PC-3 (cell line): ENCODE results near the gene SLC39A11. TPM values are rescaled to one million over a fixed set of nuclear protein-coding genes. Genes with fewer than 3 reads are reported as not detected.
A peak's percentile ranks its signal among the peaks of the same experiment; 100 is the strongest.

Experiments
- ATAC-seq: fragments of 200-7000 bp; cut with Tn5 transposase; 2 replicates; pipeline ENCODE4 v1.9.1; 2020; ENCODE audit warnings: mild to moderate bottlenecking, moderate library complexity
- Bru-seq: library from RNA; stranded (reverse); fragments of 400-500 nt; gene quantifications from one replicate; lab custom pipeline; 2021; lab: Mats Ljungman, UMichigan
- BruChase-seq, 2 experiments: library from RNA; stranded (reverse); fragments of 400-500 nt; gene quantifications; one replicate each; lab custom pipeline; 2021; lab: Mats Ljungman, UMichigan
- BruUV-seq: library from RNA; stranded (reverse); fragments of 400-500 nt; replicated peaks from 2 replicates; lab custom pipeline; 2021; lab: Mats Ljungman, UMichigan
- CTCF ChIA-PET: fragments of 300-600 bp; sonication (Branson Sonifier 250); formaldehyde crosslinking; loops from one replicate; lab custom pipeline; 2022; ENCODE audit warnings: antibody characterized with exemption; lab: Charles Lee
- POLR2A ChIA-PET: fragments of 300-600 bp; sonication (Branson Sonifier 250); formaldehyde crosslinking; loops from one replicate; lab custom pipeline; 2022; ENCODE audit warnings: antibody characterized with exemption; ENCODE audit not compliant: unreplicated experiment; lab: Charles Lee
- DNase-seq: peaks from one replicate; pipeline ENCODE4 v3.0.0-alpha.2; 2015
- H2AFZ ChIP-seq: fragments of 300-600 bp; sonication (generic); 2 replicates; pipeline ENCODE4 v1.6.0; 2016; ENCODE audit warnings: antibody characterized with exemption, low read length
- H3F3A ChIP-seq: fragments of 300-600 bp; sonication (generic); one replicate; pipeline ENCODE4 v1.6.0; 2017; ENCODE audit warnings: antibody characterized with exemption, low read length, control low read depth, mild to moderate bottlenecking; ENCODE audit not compliant: unreplicated experiment
- H3K27ac ChIP-seq: fragments of 300-600 bp; sonication (generic); 2 replicates; pipeline ENCODE4 v1.5.1; 2016; ENCODE audit warnings: mild to moderate bottlenecking, low read length
- H3K27me3 ChIP-seq: fragments of 300-600 bp; sonication (generic); 2 replicates; pipeline ENCODE4 v1.6.1; 2016; ENCODE audit warnings: low read length, mixed read lengths
- H3K36me3 ChIP-seq: fragments of 300-600 bp; sonication (generic); 2 replicates; pipeline ENCODE4 v1.6.1; 2016; ENCODE audit warnings: low read depth, mixed run types, low read length, mixed read lengths
- H3K4me1 ChIP-seq: fragments of 300-600 bp; sonication (generic); 2 replicates; pipeline ENCODE4 v1.5.1; 2016; ENCODE audit warnings: low read length; ENCODE audit not compliant: insufficient read depth
- H3K4me2 ChIP-seq: fragments of 300-600 bp; sonication (generic); 2 replicates; pipeline ENCODE4 v1.6.0; 2016; ENCODE audit warnings: low read length
- H3K4me3 ChIP-seq: fragments of 300-600 bp; sonication (generic); 2 replicates; pipeline ENCODE4 v1.5.1; 2016; ENCODE audit warnings: mild to moderate bottlenecking, low read length, mixed read lengths
- H3K79me2 ChIP-seq: fragments of 300-600 bp; sonication (generic); 2 replicates; pipeline ENCODE4 v1.6.1; 2017; ENCODE audit warnings: low read length, mixed read lengths
- H3K9ac ChIP-seq: fragments of 300-600 bp; sonication (generic); 2 replicates; pipeline ENCODE4 v1.6.0; 2016; ENCODE audit warnings: mild to moderate bottlenecking, low read length
- H3K9me2 ChIP-seq: fragments of 300-600 bp; sonication (generic); replicated peaks from 2 replicates; pipeline ENCODE4 v1.6.1; 2016; ENCODE audit warnings: mixed run types, low read length, mixed read lengths
- H3K9me3 ChIP-seq: fragments of 300-600 bp; sonication (generic); 2 replicates; pipeline ENCODE4 v1.6.1; 2016; ENCODE audit warnings: low read length, mixed read lengths
- H4K20me1 ChIP-seq: fragments of 300-600 bp; sonication (generic); 2 replicates; pipeline ENCODE4 v1.6.1; 2016; ENCODE audit warnings: low read length, mixed read lengths
- CTCF ChIP-seq: fragments of 300-600 bp; sonication (generic); conservative IDR thresholded peaks from 2 replicates; pipeline ENCODE4 v1.5.1; 2017; ENCODE audit warnings: antibody characterized with exemption, low read depth, mild to moderate bottlenecking, low read length
- EZH2 ChIP-seq: fragments of 300-600 bp; sonication (generic); IDR thresholded peaks from one replicate; pipeline ENCODE4 v1.6.1; 2017; ENCODE audit warnings: antibody characterized with exemption, mild to moderate bottlenecking, low read length; ENCODE audit not compliant: unreplicated experiment
- EZH2phosphoT487 ChIP-seq: fragments of 300-600 bp; sonication (generic); IDR thresholded peaks from 2 replicates; pipeline ENCODE4 v1.6.1; 2018; ENCODE audit warnings: mild to moderate bottlenecking, antibody characterized with exemption, low read length, borderline replicate concordance
- intact Hi-C: fragments of 100-400 bp; cut with micrococcal nuclease; formaldehyde crosslinking; loops from 2 replicates; pipeline ENCODE4 v1.9.0; 2023
- long read RNA-seq: library from polyadenylated mRNA; unstranded; transcript quantifications from one replicate; pipeline ENCODE4 v2.0.0, GENCODE V29; 2021; ENCODE audit not compliant: unreplicated experiment
- total RNA-seq: library from RNA; depleted of rRNA; stranded (reverse); fragments of >200 nt; gene quantifications from 2 replicates; pipeline ENCODE4 v1.2.3, GENCODE V29; 2014; rRNA removed

The SLC39A11 gene
- 37.7 and 38.8 TPM in 2 replicates for total RNA-seq
- percentile 70 among the genes with signal in this experiment for Bru-seq, nascent RNA
- percentile 59 among the genes with signal in this experiment for BruChase-seq, experiment 1, labeled RNA remaining after a 6-hour chase
- percentile 66 among the genes with signal in this experiment for BruChase-seq, experiment 2, labeled RNA remaining after a 2-hour chase
- long read RNA-seq, transcript SLC39A11-201 (10 exons, 2,737 nt): major isoform, 20 of 49 reads
- long read RNA-seq, partial matches to known transcripts: 1 of 49 reads
- long read RNA-seq, other reads (novel, unspliced or antisense): 25 of 49 reads

GRCh38 chr17:73092523-73093135 lies at the start of gene SLC39A11:
SLC39A11 (minus strand) TSS chr17:73092688; CDS start chr17:73088764, 3,924 bp downstream.
- Histone ChIP-seq H3K4me1 (peaks cover 11% of the 10 kb centered on the region), H3K9me2 (no peaks in the 10 kb centered on the region), H3K36me3 (no peaks in the 10 kb centered on the region), H3K79me2 (peaks cover 13% of the 10 kb centered on the region), H4K20me1 (no peaks in the 10 kb centered on the region), H3K4me3 (peak within 1 kb of the TSS; percentile 73), H3K9me3 (no peaks in the 10 kb centered on the region), H3K27me3 (no peaks in the 10 kb centered on the region), H3K9ac (peak within 1 kb of the TSS; percentile 62), H2AFZ (peak within 1 kb of the TSS; percentile 90), H3K27ac (no peak within 1 kb of the TSS), H3F3A (no peaks in the 10 kb centered on the region), H3K4me2 (peak within 1 kb of the TSS; percentile 89)
- POLR2A ChIA-PET: interaction anchor here (0.5 kb wide), 1 partner anchor 110 kb away, joined by 5 read pairs; no protein-coding TSS in a partner anchor
- ATAC-seq (peak; percentile 94), DNase-seq (peak; percentile 97)
- intact Hi-C loops: loop anchor here (5.0 kb wide), 1 partner anchor 35 kb away; no protein-coding TSS in a partner anchor
- no TSS peak for BruUV-seq
- TF ChIP-seq EZH2 (no peak), CTCF (no peak), EZH2phosphoT487 (no peak)
- CTCF ChIA-PET: interaction anchor here (0.6 kb wide), 2 partner anchors 64 to 332 kb away, joined by 3 read pairs; no protein-coding TSS in a partner anchor

- no peak for TF ChIP-seq EZH2
- TF ChIP-seq EZH2phosphoT487: no peak
- TF ChIP-seq CTCF: no peak
- H4K20me1 ChIP-seq: no peaks in the 10 kb centered on the region
- H3K9me2 ChIP-seq: no peaks in the 10 kb centered on the region
- intact Hi-C loops: no loop called here
- no TSS peak for BruUV-seq
- ChIA-PET CTCF (no interaction called here), POLR2A (no interaction called here)
- H3K9ac ChIP-seq: no peak overlapping the region
- ATAC-seq (no peak), DNase-seq (no peak)
- no peaks in the 10 kb centered on the region for H3F3A ChIP-seq
- no peak overlapping the region for H3K4me2 ChIP-seq
- H3K27me3 ChIP-seq: no peaks in the 10 kb centered on the region
- H3K4me1 ChIP-seq: peaks cover 4% of the 10 kb centered on the region; the same call in 1 of the 2 replicates
- H2AFZ ChIP-seq: no peak overlapping the region
- H3K4me3 ChIP-seq: no peak overlapping the region
- no peaks in the 10 kb centered on the region for H3K36me3 ChIP-seq
- H3K9me3 ChIP-seq: no peaks in the 10 kb centered on the region
- H3K79me2 ChIP-seq: no peaks in the 10 kb centered on the region
- no peak overlapping the region for H3K27ac ChIP-seq
Measured at GRCh38 chr17:73141411-73141810, 48.9 kb upstream of the SLC39A11 start.
